ENCODE measurements around the gene ADAM8. TPM values are rescaled to one million over a fixed set of nuclear protein-coding genes. Genes with fewer than 3 reads are reported as not detected.

The ADAM8 gene
- total and polyA plus RNA-seq, 2 of the 8 experiments (the other 6 are each of a cell fraction or from before 2014, with no cell fraction given) = 4.6 TPM

DNA sequence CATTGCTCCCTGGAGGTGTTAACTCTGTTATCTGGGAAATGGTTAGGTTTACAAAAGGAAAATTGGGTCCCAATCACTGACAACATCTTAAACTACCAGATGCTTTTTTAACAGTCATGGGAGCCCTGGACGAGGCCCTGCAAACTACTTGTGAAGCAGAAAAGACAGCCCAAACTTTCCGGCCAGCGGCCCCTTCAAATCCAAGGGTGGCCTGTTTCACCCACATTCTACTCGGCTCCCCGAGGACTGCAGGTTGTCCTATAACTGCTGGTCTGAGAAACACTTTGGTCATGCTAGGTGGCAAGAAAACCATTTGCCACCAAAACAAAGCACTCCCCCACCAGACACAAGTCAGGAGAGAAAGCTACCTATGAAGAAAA lies 29.4 kb upstream of the ADAM8 start:
- Histone ChIP-seq H3K23me2 (ENCODE audit: low read depth, low read length) (peaks cover 9% of the 10 kb centered on the region; the same call in 1 of the 2 replicates), H3K27me3 (replicated peaks in 1 of 4; ENCODE audit: control insufficient read depth in 3 of 4, extremely low read depth in 1 of 4, insufficient read depth in 3 of 4, low read length in 3 of 4) (no peaks in the 10 kb centered on the region), H3K4me1 (replicated peaks in 1 of 4; ENCODE audit: control insufficient read depth in 3 of 4, insufficient read depth in 4 of 4, low read length in 3 of 4) (peaks cover 0 to 6% (median 4%) of the 10 kb centered on the region in 4 experiments; a peak in 4 of 7 replicates), H3K36me3 (ENCODE audit: control insufficient read depth in 2 of 4, insufficient read depth in 4 of 4, low read length in 3 of 4) (peaks cover 2 to 12% (median 6%) of the 10 kb centered on the region in 4 experiments; a peak in 7 of 8 replicates), H4K91ac (replicated peaks; ENCODE audit: insufficient read length, low read length) (no peak overlapping the region), H2BK120ac (replicated peaks; ENCODE audit: low read depth, low read length) (no peak overlapping the region), H2BK12ac (ENCODE audit: low read depth, low read length) (no peak overlapping the region), H3K79me2 (ENCODE audit: control insufficient read depth in 1 of 2, insufficient read depth in 2 of 2, low read length in 2 of 2) (peaks cover 3 to 44% of the 10 kb centered on the region in 2 experiments; a peak in 3 of 4 replicates), H2BK5ac (ENCODE audit: low read depth, low read length) (no peak overlapping the region), H3K4me2 (ENCODE audit: insufficient read depth in 1 of 2, low read depth in 2 of 2, low read length in 2 of 2) (no peak overlapping the region), H4K20me1 (replicated peaks in 1 of 2; ENCODE audit: control insufficient read depth in 1 of 2, insufficient read depth in 2 of 2, low read length in 2 of 2) (peaks cover 6 to 20% of the 10 kb centered on the region in 2 experiments), H2AK5ac (ENCODE audit: low read depth, low read length) (no peak overlapping the region), H3K56ac (replicated peaks; ENCODE audit: insufficient read length, low read depth, low read length) (no peak overlapping the region), H2BK15ac (ENCODE audit: low read length) (no peak overlapping the region), H3K14ac (ENCODE audit: insufficient read length) (no peak overlapping the region), H4K5ac (ENCODE audit: insufficient read length, low read depth, low read length) (no peak overlapping the region), H3K9me3 (ENCODE audit: insufficient read depth in 2 of 2, low read depth in 1 of 2, low read length in 1 of 2) (no peaks in the 10 kb centered on the region), H3K4me3 (ENCODE audit: extremely low read depth in 1 of 4, insufficient read depth in 2 of 4, low read depth in 3 of 4, low read length in 4 of 4) (no peak overlapping the region), H3K18ac (ENCODE audit: extremely low read depth, low read length) (no peak overlapping the region), H3K9ac (replicated peaks in 1 of 4; ENCODE audit: extremely low read depth in 1 of 4, low read depth in 3 of 4, low read length in 3 of 4) (no peak overlapping the region), H4K8ac (ENCODE audit: extremely low read depth, insufficient read depth, low read length) (no peak overlapping the region), H3K27ac (ENCODE audit: low read depth, low read length) (no peak overlapping the region), H3K79me1 (ENCODE audit: low read depth, low read length) (peaks cover 30% of the 10 kb centered on the region), H3K23ac (ENCODE audit: insufficient read length) (no peak overlapping the region), H2BK20ac (ENCODE audit: low read length) (no peak overlapping the region), H3K4ac (replicated peaks; ENCODE audit: insufficient read length, low read depth, low read length) (no peak overlapping the region), H2AFZ (ENCODE audit: low read length) (no peak overlapping the region)
- WGBS, 2 experiments (ENCODE audit: extremely low coverage in 1 of 2, insufficient coverage in 1 of 2, insufficient read length in 1 of 2, insufficient replicate concordance in 2 of 2, low coverage in 1 of 2, low lambda C conversion rate in 2 of 2, missing lambda C conversion rate in 1 of 2) = 84% methylated on average over 5 of the region's 5 CpGs; no CpG with 5 or more reads in 1 of the 2 experiments
- FAIRE-seq (no peak), DNase-seq (ENCODE audit: low read depth in 1 of 2, low spot score in 2 of 2) (no peak)
- TF ChIP-seq SAP30 (IDR thresholded peaks at IDR 0.05; ENCODE audit: insufficient read depth, insufficient replicate concordance, low read length) (no peak), SRF (IDR thresholded peaks at IDR 0.05; ENCODE audit: low read depth, low read length) (no peak), KDM5A (IDR thresholded peaks at IDR 0.05; ENCODE audit: low read length) (no peak), TEAD4 (IDR thresholded peaks at IDR 0.05; ENCODE audit: low read depth, low read length) (no peak)
- TF ChIP-seq, protein P1, sequence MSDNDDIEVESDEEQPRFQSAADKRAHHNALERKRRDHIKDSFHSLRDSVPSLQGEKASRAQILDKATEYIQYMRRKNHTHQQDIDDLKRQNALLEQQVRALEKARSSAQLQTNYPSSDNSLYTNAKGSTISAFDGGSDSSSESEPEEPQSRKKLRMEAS (IDR thresholded peaks at IDR 0.05) = no peak
- TF ChIP-seq, protein P2, sequence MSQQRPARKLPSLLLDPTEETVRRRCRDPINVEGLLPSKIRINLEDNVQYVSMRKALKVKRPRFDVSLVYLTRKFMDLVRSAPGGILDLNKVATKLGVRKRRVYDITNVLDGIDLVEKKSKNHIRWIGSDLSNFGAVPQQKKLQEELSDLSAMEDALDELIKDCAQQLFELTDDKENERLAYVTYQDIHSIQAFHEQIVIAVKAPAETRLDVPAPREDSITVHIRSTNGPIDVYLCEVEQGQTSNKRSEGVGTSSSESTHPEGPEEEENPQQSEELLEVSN (IDR thresholded peaks at IDR 0.05) = no peak
- TF ChIP-seq, protein P3, sequence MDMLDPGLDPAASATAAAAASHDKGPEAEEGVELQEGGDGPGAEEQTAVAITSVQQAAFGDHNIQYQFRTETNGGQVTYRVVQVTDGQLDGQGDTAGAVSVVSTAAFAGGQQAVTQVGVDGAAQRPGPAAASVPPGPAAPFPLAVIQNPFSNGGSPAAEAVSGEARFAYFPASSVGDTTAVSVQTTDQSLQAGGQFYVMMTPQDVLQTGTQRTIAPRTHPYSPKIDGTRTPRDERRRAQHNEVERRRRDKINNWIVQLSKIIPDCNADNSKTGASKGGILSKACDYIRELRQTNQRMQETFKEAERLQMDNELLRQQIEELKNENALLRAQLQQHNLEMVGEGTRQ (IDR thresholded peaks at IDR 0.05; ENCODE audit: low read length) = no peak
- POLR2A ChIA-PET (ENCODE audit: partially characterized antibody) = interaction anchor here (1.1 kb wide), 1 partner anchor 88 kb away, joined by 3 read pairs; no protein-coding TSS in a partner anchor
- CTCF ChIA-PET (ENCODE audit: partially characterized antibody) = interaction anchor here (0.7 to 3.0 kb wide), 3 partner anchors 13 to 44 kb away, joined by 3 to 24 read pairs (median 3); no protein-coding TSS in a partner anchor
